H1 (cell line): ENCODE measurements around the gene NEURL2. TPM values are rescaled to one million over a fixed set of nuclear protein-coding genes. Genes with fewer than 3 reads are reported as not detected.

Experiments
- CTBP2 ChIP-seq: IDR thresholded peaks from 2 replicates; pipeline ENCODE4 v1.7.0; 2011; ENCODE audit warnings: borderline replicate concordance, mild to moderate bottlenecking, moderate library complexity, mixed read lengths, low read length; ENCODE audit not compliant: insufficient read depth, insufficient read length
- EGR1 ChIP-seq: IDR thresholded peaks from 2 replicates; pipeline ENCODE4 v1.6.1; 2011; ENCODE audit warnings: low read depth, low read length, borderline replicate concordance
- FOSL1 ChIP-seq: IDR thresholded peaks from 2 replicates; pipeline ENCODE4 v1.6.1; 2011; ENCODE audit warnings: mild to moderate bottlenecking, low read depth, low read length, moderate library complexity; ENCODE audit not compliant: insufficient read depth
- POLR2AphosphoS5 ChIP-seq: IDR thresholded peaks from 2 replicates; pipeline ENCODE4 v1.6.1; 2011; ENCODE audit warnings: low read depth, low read length
- POU5F1 ChIP-seq: IDR thresholded peaks from 2 replicates; pipeline ENCODE4 v1.6.1; 2011; ENCODE audit warnings: low read depth, mild to moderate bottlenecking, low read length, moderate library complexity
- YY1 ChIP-seq: IDR thresholded peaks from 2 replicates; pipeline ENCODE4 v1.6.1; 2011; ENCODE audit warnings: low read depth, mild to moderate bottlenecking, low read length
- polyA plus RNA-seq, 7 experiments: library from polyadenylated mRNA; depleted of rRNA in 3 of 7; stranded (reverse) in 5 of 7; unstranded in 2 of 7; fragments of >200 nt in 5 of 7; fragments of 200-250 nt in 2 of 7; gene quantifications; 1 replicate in 5 of 7; 2 replicates in 1 of 7; 4 replicates in 1 of 7; pipeline versions ENCODE4 v1.2.1 to v1.2.3, GENCODE V29; 2011 to 2013; ENCODE audit warnings: missing spikeins in 2 of 7, mixed read lengths in 2 of 7
- total RNA-seq: library from RNA; stranded (reverse); fragmentation: NEBNext Ultra II Directional; extraction: Animal tissue kit (Norgen Biotek cat#: 25700); gene quantifications from 2 replicates; pipeline ENCODE4 v1.2.1, GENCODE V29; 2021

Gene NEURL2
- total and polyA plus RNA-seq, 2 of the 8 experiments (the other 6 are each of a cell fraction or from before 2014, with no cell fraction given), result 6.9 TPM

DNA sequence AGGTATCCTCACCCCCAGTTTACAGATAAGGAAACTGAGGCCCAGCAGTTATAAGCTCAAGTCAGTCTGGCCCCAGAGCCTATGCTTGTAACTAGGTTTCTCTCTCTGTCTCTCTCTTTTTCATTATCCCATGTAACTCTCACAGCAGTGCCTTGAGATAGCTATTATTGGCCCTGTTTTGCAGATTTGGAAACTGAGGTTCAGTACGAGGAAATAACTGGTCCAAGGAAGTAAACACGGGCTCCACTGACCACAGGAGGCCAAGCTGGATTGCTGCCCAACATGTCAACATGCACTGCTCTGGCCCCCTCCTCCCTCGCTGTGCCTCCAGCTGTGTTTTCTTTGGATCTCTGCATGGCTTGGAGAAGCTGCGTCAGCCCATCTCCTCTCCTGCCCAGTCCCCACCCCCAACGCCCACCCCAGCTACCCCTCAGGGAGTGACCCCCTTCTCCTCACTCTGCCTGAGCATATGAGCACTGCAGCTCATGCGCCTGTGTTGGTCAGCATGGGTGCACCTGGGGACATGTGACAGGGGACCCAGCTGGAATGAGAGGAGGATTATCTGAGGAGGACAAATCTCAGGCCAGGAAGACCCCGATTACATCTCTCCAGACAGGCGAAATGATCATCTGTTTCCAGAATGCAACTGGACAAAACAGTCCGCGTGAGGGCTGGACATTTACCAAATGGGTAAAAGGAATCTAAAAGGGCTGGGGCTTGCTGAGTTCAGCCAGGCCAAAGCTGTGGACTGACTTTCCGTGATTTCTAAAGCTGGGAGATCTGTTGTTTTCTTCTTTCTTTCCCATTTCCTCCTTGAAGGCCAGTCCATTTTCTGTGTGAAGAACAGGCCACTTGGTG is 28.8 kb upstream of the NEURL2 start (continued):
- TF ChIP-seq YY1 (no peak), POU5F1 (no peak), CTBP2 (no peak), FOSL1 (no peak), EGR1 (no peak), POLR2AphosphoS5 (no peak)
